ENCODE results near the gene PLXDC1. TPM values are rescaled to one million over a fixed set of nuclear protein-coding genes. Genes with fewer than 3 reads are reported as not detected.
"Not testable (repeated sequence)": the region's sequence is repeated elsewhere in the genome, so short reads cannot be mapped to it uniquely, and the experiment has no call there.

PLXDC1 gene
- total RNA-seq, 1 donor from 2014 or later = 12.2 TPM

DNA sequence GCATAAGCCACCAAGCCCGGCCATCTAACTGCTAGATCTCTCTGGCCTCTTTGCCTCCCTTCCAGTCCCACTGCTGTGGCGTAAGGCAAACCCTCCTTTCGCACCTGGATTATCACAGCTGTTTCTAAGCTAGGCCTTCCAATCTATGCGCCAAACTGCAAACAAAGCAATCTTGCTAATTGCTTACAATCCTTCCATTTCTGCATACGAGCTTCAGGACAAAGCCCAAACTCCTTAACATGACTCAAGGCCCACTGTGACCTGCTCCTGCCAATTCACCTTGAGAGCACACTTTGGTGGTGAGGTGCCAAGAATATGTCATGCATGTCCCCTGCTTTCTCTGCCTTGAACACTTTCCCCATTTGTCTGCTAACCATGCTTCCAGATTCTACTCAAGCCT, 20.5 kb upstream of the PLXDC1 start:
- Histone ChIP-seq H3K9me3 (replicated peaks) (peaks cover 4% of the 10 kb centered on the region), H3K27ac (replicated peaks) (no peak overlapping the region), H3K4me3 (no peak overlapping the region), H3K27me3 (ENCODE audit: low read depth) (peaks cover 4% of the 10 kb centered on the region), H3K4me1 (peaks cover 17% of the 10 kb centered on the region), H3K36me3 (peaks cover 3% of the 10 kb centered on the region)
- DNase-seq = no peak
- TF ChIP-seq, protein P1, sequence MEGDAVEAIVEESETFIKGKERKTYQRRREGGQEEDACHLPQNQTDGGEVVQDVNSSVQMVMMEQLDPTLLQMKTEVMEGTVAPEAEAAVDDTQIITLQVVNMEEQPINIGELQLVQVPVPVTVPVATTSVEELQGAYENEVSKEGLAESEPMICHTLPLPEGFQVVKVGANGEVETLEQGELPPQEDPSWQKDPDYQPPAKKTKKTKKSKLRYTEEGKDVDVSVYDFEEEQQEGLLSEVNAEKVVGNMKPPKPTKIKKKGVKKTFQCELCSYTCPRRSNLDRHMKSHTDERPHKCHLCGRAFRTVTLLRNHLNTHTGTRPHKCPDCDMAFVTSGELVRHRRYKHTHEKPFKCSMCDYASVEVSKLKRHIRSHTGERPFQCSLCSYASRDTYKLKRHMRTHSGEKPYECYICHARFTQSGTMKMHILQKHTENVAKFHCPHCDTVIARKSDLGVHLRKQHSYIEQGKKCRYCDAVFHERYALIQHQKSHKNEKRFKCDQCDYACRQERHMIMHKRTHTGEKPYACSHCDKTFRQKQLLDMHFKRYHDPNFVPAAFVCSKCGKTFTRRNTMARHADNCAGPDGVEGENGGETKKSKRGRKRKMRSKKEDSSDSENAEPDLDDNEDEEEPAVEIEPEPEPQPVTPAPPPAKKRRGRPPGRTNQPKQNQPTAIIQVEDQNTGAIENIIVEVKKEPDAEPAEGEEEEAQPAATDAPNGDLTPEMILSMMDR (IDR thresholded peaks at IDR 0.05; ENCODE audit: borderline replicate concordance) = no peak
- intact Hi-C loops (cut with micrococcal nuclease) = no loop called here

- Histone ChIP-seq H3K9me3 (replicated peaks) (peaks cover 4% of the 10 kb centered on the region), H3K4me1 (peaks cover 31% of the 10 kb centered on the region), H3K36me3 (no peaks in the 10 kb centered on the region), H3K27ac (replicated peaks) (no peak overlapping the region), H3K4me3 (no peak overlapping the region), H3K27me3 (ENCODE audit: low read depth) (peaks cover 4% of the 10 kb centered on the region)
- no peak for DNase-seq
- intact Hi-C loops (cut with micrococcal nuclease) = no loop called here
- TF ChIP-seq, protein P1 (IDR thresholded peaks at IDR 0.05; ENCODE audit: borderline replicate concordance) = no peak
Observed at GRCh38 chr17:39170558-39170957, 19.1 kb upstream of the PLXDC1 start.

DNA sequence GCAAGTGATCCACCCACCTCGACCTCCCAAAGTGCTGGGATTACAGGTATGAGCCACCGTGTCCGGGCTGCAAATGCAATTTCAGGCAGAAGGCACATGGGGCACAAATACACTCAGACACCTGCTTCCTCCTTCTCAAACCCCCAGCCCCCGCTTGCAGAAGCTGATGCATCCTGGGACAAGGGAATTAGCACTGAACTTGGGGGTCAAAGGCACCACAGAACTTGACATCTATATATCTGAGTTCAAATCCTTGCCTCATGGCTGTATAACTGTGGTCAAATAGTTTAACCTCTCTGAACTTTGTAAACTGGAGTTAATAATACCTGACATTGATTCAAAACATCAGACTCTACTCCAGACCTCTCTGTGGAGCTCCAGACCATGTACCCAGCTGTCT, 18.7 kb upstream of the PLXDC1 start:
- H3K4me1 ChIP-seq = peaks cover 34% of the 10 kb centered on the region
- TF ChIP-seq, protein P1 (IDR thresholded peaks at IDR 0.05; ENCODE audit: borderline replicate concordance) = no peak
- DNase-seq = no peak
- H3K36me3 ChIP-seq = no peaks in the 10 kb centered on the region
- H3K9me3 ChIP-seq (replicated peaks) = peaks cover 4% of the 10 kb centered on the region
- H3K27me3 ChIP-seq (ENCODE audit: low read depth) = peaks cover 4% of the 10 kb centered on the region
- intact Hi-C loops (cut with micrococcal nuclease) = no loop called here
- no peak overlapping the region for H3K4me3 ChIP-seq
- H3K27ac ChIP-seq (replicated peaks) = no peak overlapping the region

DNA sequence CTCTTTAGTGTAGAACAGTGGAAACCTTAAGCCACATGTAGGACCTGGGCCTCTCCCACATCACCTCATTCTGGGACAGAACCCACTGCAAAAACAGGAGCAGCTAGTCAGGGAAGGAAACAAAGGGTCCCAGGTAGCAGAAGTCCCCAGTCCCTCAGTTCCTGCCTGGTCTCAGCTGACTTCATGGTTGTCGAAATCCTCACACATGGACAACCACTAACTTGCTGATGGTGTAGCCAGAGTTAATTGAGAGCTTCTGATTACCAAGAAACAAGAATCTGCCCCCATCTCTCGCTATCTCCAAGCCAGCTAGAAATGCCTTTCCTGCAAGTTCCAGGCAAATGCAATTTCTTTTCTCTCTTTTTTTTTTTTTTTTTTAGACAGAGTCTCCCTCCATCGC, 18.1 kb upstream of the PLXDC1 start:
- no peak overlapping the region for H3K27ac ChIP-seq (replicated peaks)
- DNase-seq = no peak
- H3K36me3 ChIP-seq = no peaks in the 10 kb centered on the region
- H3K27me3 ChIP-seq (ENCODE audit: low read depth) = peaks cover 4% of the 10 kb centered on the region
- TF ChIP-seq, protein P1 (IDR thresholded peaks at IDR 0.05; ENCODE audit: borderline replicate concordance) = no peak
- peaks cover 4% of the 10 kb centered on the region for H3K9me3 ChIP-seq (replicated peaks)
- no peak overlapping the region for H3K4me3 ChIP-seq
- H3K4me1 ChIP-seq = peaks cover 32% of the 10 kb centered on the region
- intact Hi-C loops (cut with micrococcal nuclease) = loop anchor here (10.0 kb wide), 1 partner anchor 75 kb away; no protein-coding TSS in a partner anchor

- H3K9me3 ChIP-seq (replicated peaks) = peaks cover 4% of the 10 kb centered on the region
- TF ChIP-seq, protein P1 (IDR thresholded peaks at IDR 0.05; ENCODE audit: borderline replicate concordance) = no peak
- H3K4me1 ChIP-seq = peaks cover 36% of the 10 kb centered on the region
- H3K4me3 ChIP-seq = no peak overlapping the region
- no peak for DNase-seq
- no peak overlapping the region for H3K27ac ChIP-seq (replicated peaks)
- intact Hi-C loops (cut with micrococcal nuclease) = loop anchor here (10.0 kb wide), 1 partner anchor 76 kb away; no protein-coding TSS in a partner anchor
- H3K36me3 ChIP-seq = no peaks in the 10 kb centered on the region
- H3K27me3 ChIP-seq (ENCODE audit: low read depth) = peaks cover 2% of the 10 kb centered on the region
Observed at GRCh38 chr17:39169101-39169500, 17.7 kb upstream of the PLXDC1 start.

DNA sequence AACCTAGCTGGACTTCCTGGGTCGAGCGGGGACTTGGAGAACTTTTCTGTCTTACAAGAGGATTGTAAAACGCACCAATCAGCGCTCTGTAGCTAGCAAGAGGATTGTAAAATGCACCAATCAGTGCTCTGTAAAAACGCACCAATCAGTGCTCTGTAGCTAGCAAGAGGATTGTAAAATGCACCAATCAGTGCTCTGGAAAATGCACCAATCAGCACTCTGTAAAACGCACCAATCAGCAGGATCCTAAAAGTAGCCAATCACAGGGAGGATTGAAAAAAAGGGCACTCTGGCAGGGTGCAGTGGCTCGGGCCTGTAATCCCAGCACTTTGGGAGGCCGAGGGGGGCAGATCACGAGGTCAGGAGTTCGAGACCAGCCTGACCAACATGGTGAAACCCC, 17.1 kb upstream of the PLXDC1 start:
- H3K4me1 ChIP-seq = peaks cover 40% of the 10 kb centered on the region
- H3K27ac ChIP-seq (replicated peaks); H3K4me3 ChIP-seq; H3K27me3 ChIP-seq (ENCODE audit: low read depth); H3K36me3 ChIP-seq; DNase-seq; H3K9me3 ChIP-seq (replicated peaks): not testable (repeated sequence)
- intact Hi-C loops (cut with micrococcal nuclease) = loop anchor here (10.0 kb wide), 1 partner anchor 76 kb away; no protein-coding TSS in a partner anchor

All from left ventricle myocardium inferior (tissue), 1 donor.